Tibial artery (tissue), 4 donors: Measurements from ENCODE around the gene SPRY1.

Experiments used
- DNase-seq, 2 donors: peaks; one replicate each; pipeline ENCODE4 v3.0.0-alpha.2; 2019
- H3K27ac ChIP-seq, 2 donors: fragments of 200-600 bp; sonication (generic) in 1 of 2; 1 replicate in 1 of 2; 2 replicates in 1 of 2; pipeline ENCODE4 v1.5.1; 2018 to 2019; ENCODE audit warnings: mild to moderate bottlenecking in 1 of 2
- H3K27me3 ChIP-seq, 2 donors: fragments of 200-600 bp; sonication (generic) in 1 of 2; one replicate each; pipeline versions ENCODE4 v1.5.1 to v1.6.0; 2016 to 2019
- H3K36me3 ChIP-seq, 3 donors: fragments of 200-600 bp; sonication (generic) in 2 of 3; one replicate each; pipeline ENCODE4 v1.5.1; 2016 to 2019; ENCODE audit warnings: mild to moderate bottlenecking in 2 of 3
- H3K4me1 ChIP-seq, 4 donors: fragments of 200-600 bp; sonication (generic) in 2 of 4; 1 replicate in 3 of 4; 2 replicates in 1 of 4; pipeline ENCODE4 v1.5.1; 2016 to 2019
- H3K4me3 ChIP-seq, 2 donors: fragments of 200-600 bp; sonication (generic) in 1 of 2; 1 replicate in 1 of 2; 2 replicates in 1 of 2; pipeline ENCODE4 v1.5.1; 2018 to 2019; ENCODE audit warnings: mild to moderate bottlenecking in 2 of 2
- H3K9me3 ChIP-seq, 3 donors: fragments of 200-600 bp; sonication (generic) in 1 of 3; one replicate each; pipeline ENCODE4 v1.5.1; 2016 to 2019
- CTCF ChIP-seq, 2 experiments: fragments of 200-600 bp in 1 of 2; fragments of 450-650 bp in 1 of 2; IDR thresholded peaks; one replicate each; pipeline ENCODE4 v1.5.1; 2017 to 2019; ENCODE audit warnings: antibody characterized with exemption in 2 of 2, mild to moderate bottlenecking in 1 of 2, moderate library complexity in 1 of 2
- intact Hi-C: fragments of 100-400 bp; cut with DNase I; formaldehyde crosslinking; loops from one replicate; pipeline ENCODE4 v1.15.0; 2023; ENCODE audit warnings: low total_unique reads

SPRY1 gene

DNA sequence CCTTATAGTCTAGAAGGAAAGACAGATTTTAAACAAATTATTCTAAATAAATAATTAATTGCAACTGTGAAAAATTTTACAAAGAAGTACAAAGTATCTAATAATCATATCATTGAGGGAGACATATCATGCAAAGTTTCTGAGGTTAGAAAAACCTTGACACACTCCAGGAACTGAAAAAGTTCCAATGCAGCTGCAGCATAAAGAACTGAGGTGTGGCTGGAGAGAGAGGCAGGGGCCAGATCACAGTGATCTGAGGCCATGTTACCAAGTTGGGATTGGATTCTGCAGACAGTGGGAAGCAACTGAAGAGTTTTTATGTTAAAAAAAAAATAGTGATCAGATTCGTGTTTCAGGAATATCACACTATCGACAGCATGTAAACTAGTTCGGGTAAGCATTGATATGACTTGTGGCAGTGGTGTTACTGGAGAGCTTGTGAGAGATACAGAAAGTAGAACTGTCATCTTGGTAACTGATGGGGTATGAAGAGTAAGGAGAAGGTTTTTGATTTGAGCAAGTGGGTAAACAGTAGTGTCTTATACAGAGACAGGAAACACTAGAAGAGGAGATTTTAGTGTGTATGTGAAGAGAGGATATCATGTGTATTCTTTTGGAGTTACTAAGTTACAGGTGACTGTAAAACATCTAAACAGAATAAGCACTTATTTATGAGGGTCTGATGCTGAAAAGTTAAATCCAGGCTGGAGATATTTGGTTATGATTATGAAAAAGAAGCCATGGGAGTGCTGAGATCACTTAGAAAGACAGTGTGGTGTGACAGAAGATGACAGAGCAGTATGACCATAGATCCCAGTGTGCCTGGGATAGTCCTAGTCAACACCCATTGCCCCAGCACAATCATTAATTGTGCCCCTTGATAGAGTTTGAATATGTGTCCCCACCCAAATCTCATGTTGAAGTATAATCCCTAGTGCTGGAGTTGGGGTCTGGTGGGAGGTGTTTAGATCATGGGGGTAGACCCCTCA lies 15.6 kb upstream of the SPRY1 start:
- intact Hi-C loops, result no loop called here
- H3K27ac ChIP-seq, result no peak overlapping the region
- no peaks in the 10 kb centered on the region for H3K36me3 ChIP-seq
- H3K4me3 ChIP-seq, result no peak overlapping the region
- H3K9me3 ChIP-seq, result no peaks in the 10 kb centered on the region
- DNase-seq, result no peak
- TF ChIP-seq CTCF (IDR thresholded peaks at IDR 0.05), result no peak
- peaks cover 0 to 2% (median 0%) of the 10 kb centered on the region in 4 donors for H3K4me1 ChIP-seq
- no peaks in the 10 kb centered on the region for H3K27me3 ChIP-seq

DNA sequence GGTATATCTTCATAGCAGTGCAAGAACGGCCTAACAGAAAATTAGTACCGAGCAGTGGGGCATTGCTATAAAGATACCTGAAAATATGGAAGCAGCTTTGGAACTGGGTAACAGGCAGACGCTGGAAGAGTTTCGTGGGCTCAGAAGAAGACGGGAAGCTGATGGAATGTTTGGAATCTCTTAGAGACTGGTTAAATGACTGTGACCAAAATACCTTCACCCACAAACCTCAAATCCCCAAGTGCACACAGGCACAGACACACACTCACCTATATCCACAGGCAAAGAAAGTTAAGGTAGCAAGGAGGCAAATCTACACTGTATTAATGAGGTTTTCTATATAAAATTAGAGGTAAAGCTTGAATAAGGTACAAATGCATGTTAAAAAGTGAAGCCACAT lies 14.6 kb upstream of the SPRY1 start:
- H3K9me3 ChIP-seq, result no peaks in the 10 kb centered on the region

DNA sequence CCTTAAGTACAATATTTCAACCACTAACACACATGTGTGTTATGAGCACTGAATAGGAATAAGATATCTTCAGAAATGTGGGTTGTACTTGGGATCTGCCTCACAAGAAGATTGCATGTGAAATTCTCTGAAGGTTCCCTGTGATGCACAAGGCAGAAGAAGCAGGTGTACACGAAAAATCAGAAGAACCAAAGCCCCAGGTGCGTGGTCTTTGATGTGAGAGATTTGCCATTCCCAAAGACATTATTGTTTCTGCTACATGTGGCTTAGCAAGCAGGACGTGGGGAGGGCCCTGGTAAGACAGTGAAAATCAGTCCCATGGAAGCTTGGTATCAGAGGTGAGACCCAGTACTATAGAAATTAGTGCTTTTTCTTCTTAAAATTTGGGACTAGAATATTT lies 13.0 kb upstream of the SPRY1 start:
- no peaks in the 10 kb centered on the region for H3K9me3 ChIP-seq
- H3K27me3 ChIP-seq, result no peaks in the 10 kb centered on the region
- H3K4me1 ChIP-seq, result peaks cover 0 to 18% (median 7%) of the 10 kb centered on the region in 4 donors
- TF ChIP-seq CTCF (IDR thresholded peaks at IDR 0.05), result no peak
- intact Hi-C loops, result no loop called here
- no peaks in the 10 kb centered on the region for H3K36me3 ChIP-seq
- no peak for DNase-seq
- no peak overlapping the region for H3K27ac ChIP-seq
- H3K4me3 ChIP-seq, result no peak overlapping the region

More for the DNA sequence above, 14.6 kb upstream of the SPRY1 start:
- Histone ChIP-seq H3K4me3 (no peak overlapping the region), H3K27me3 (no peaks in the 10 kb centered on the region), H3K4me1 (peaks cover 0 to 12% (median 6%) of the 10 kb centered on the region in 4 donors), H3K27ac (no peak overlapping the region), H3K36me3 (no peaks in the 10 kb centered on the region)
- no peak for DNase-seq
- intact Hi-C loops, result no loop called here
- no peak for TF ChIP-seq CTCF (IDR thresholded peaks at IDR 0.05)

GRCh38 chr4:123386609-123387008 lies 10.0 kb upstream of the SPRY1 start:
- no peaks in the 10 kb centered on the region for H3K9me3 ChIP-seq
- no peak for TF ChIP-seq CTCF (IDR thresholded peaks at IDR 0.05)
- H3K36me3 ChIP-seq, result no peaks in the 10 kb centered on the region
- DNase-seq, result no peak
- H3K27ac ChIP-seq, result peak overlapping the region; percentile 34 to 40
- H3K4me3 ChIP-seq, result no peak overlapping the region
- no peaks in the 10 kb centered on the region for H3K27me3 ChIP-seq
- intact Hi-C loops, result no loop called here
- peaks cover 0 to 18% (median 7%) of the 10 kb centered on the region in 4 donors for H3K4me1 ChIP-seq

GRCh38 chr4:123390846-123391456 lies 5.6 kb upstream of the SPRY1 start:
- no peak for DNase-seq

More at GRCh38 chr4:123390846-123391456, 5.6 kb upstream of the SPRY1 start:
- no peak overlapping the region for H3K4me3 ChIP-seq
- H3K36me3 ChIP-seq, result no peaks in the 10 kb centered on the region
- no peaks in the 10 kb centered on the region for H3K27me3 ChIP-seq
- H3K9me3 ChIP-seq, result no peaks in the 10 kb centered on the region
- intact Hi-C loops, result loop anchor here (10.0 kb wide), 2 partner anchors 164 to 814 kb away; no protein-coding TSS in a partner anchor
- no peak overlapping the region for H3K27ac ChIP-seq
- peak; percentile 36 to 39 for TF ChIP-seq CTCF (IDR thresholded peaks at IDR 0.05)
- H3K4me1 ChIP-seq, result peaks cover 0 to 26% (median 7%) of the 10 kb centered on the region in 4 donors
